ENCODE data around the gene VAMP1. TPM values are rescaled to one million over a fixed set of nuclear protein-coding genes. Genes with fewer than 3 reads are reported as not detected.

Gene VAMP1
- total RNA-seq, 1 experiment from 2014 or later = 9.1 TPM

GRCh38 chr12:6465467-6466183 lies 4.9 kb downstream of the VAMP1 start:
- Histone ChIP-seq H3K27me3 (ENCODE audit: insufficient read depth, low read depth) (no peaks in the 10 kb centered on the region), H2AFZ (no peak overlapping the region), H3K4me1 (replicated peaks; ENCODE audit: insufficient read depth) (peaks cover 11% of the 10 kb centered on the region), H3K4me3 (no peak overlapping the region), H3K79me2 (ENCODE audit: low read depth) (no peaks in the 10 kb centered on the region; the same call in 1 of the 2 replicates), H3K9me2 (ENCODE audit: insufficient read depth) (no peaks in the 10 kb centered on the region), H3F3A (ENCODE audit: insufficient read depth, low read depth) (peaks cover 6% of the 10 kb centered on the region; the same call in 1 of the 2 replicates), H3K27ac (no peak overlapping the region), H4K20me1 (ENCODE audit: insufficient read depth) (no peaks in the 10 kb centered on the region), H3K9me3 (ENCODE audit: insufficient read depth, low read depth) (no peaks in the 10 kb centered on the region), H3K4me2 (no peak overlapping the region), H3K36me3 (ENCODE audit: low read depth) (no peaks in the 10 kb centered on the region)
- BruUV-seq (replicated peaks) = no TSS peak
- ChIA-PET CTCF (interaction anchor here (0.6 to 2.1 kb wide), 16 partner anchors 13 to 477 kb away, joined by 3 to 24 read pairs (median 4); partner anchors contain the start of gene MRPL51), POLR2A (ENCODE audit: unreplicated experiment) (interaction anchor here (0.5 to 1.5 kb wide), 7 partner anchors 13 to 130 kb away, joined by 3 to 58 read pairs (median 4); partner anchors contain the start of gene GAPDH)
- peak; percentile 93 for TF ChIP-seq CTCF (conservative IDR thresholded peaks at IDR 0.05)
- TF ChIP-seq EZH2 (IDR thresholded peaks at IDR 0.05; ENCODE audit: low read depth) = no peak
- peak; percentile 63 to 65 for DNase-seq
- intact Hi-C loops (cut with micrococcal nuclease; ENCODE audit: unreplicated experiment) = loop anchor here (1.0 to 5.0 kb wide), 8 partner anchors 42 to 477 kb away; no protein-coding TSS in a partner anchor

GRCh38 chr12:6464531-6464930 lies 5.9 kb downstream of the VAMP1 start:
- no peaks in the 10 kb centered on the region for H3K9me3 ChIP-seq (ENCODE audit: insufficient read depth, low read depth)
- ChIA-PET POLR2A (ENCODE audit: unreplicated experiment) (interaction anchor here (1.5 kb wide), 1 partner anchor 94 kb away, joined by 4 read pairs; no protein-coding TSS in a partner anchor), CTCF (interaction anchor here (0.5 to 2.1 kb wide), 11 partner anchors 40 to 269 kb away, joined by 3 to 24 read pairs (median 6); no protein-coding TSS in a partner anchor)
- peaks cover 5% of the 10 kb centered on the region for H3K4me1 ChIP-seq (replicated peaks; ENCODE audit: insufficient read depth)
- no peaks in the 10 kb centered on the region for H3K9me2 ChIP-seq (ENCODE audit: insufficient read depth)
- H3K36me3 ChIP-seq (ENCODE audit: low read depth) = no peaks in the 10 kb centered on the region
- DNase-seq = no peak
- no peak overlapping the region for H3K4me2 ChIP-seq
- no peaks in the 10 kb centered on the region; the same call in 1 of the 2 replicates for H3K79me2 ChIP-seq (ENCODE audit: low read depth)
- H3K27ac ChIP-seq = no peak overlapping the region
- no peak overlapping the region for H2AFZ ChIP-seq
- no TSS peak for BruUV-seq (replicated peaks)
- intact Hi-C loops (cut with micrococcal nuclease; ENCODE audit: unreplicated experiment) = loop anchor here (2.0 kb wide), 3 partner anchors 180 to 476 kb away; no protein-coding TSS in a partner anchor
- peaks cover 6% of the 10 kb centered on the region; the same call in 1 of the 2 replicates for H3F3A ChIP-seq (ENCODE audit: insufficient read depth, low read depth)
- TF ChIP-seq EZH2 (IDR thresholded peaks at IDR 0.05; ENCODE audit: low read depth) (no peak), CTCF (conservative IDR thresholded peaks at IDR 0.05) (no peak)
- H3K27me3 ChIP-seq (ENCODE audit: insufficient read depth, low read depth) = no peaks in the 10 kb centered on the region
- H4K20me1 ChIP-seq (ENCODE audit: insufficient read depth) = no peaks in the 10 kb centered on the region
- H3K4me3 ChIP-seq = no peak overlapping the region

- DNase-seq = no peak
- no peak overlapping the region for H3K27ac ChIP-seq
Observed at GRCh38 chr12:6463858-6464257, 6.6 kb downstream of the VAMP1 start.

More at GRCh38 chr12:6463858-6464257, 6.6 kb downstream of the VAMP1 start:
- Histone ChIP-seq H3K27me3 (ENCODE audit: insufficient read depth, low read depth) (no peaks in the 10 kb centered on the region), H3K4me2 (no peak overlapping the region), H3K9me2 (ENCODE audit: insufficient read depth) (no peaks in the 10 kb centered on the region), H3K36me3 (ENCODE audit: low read depth) (no peaks in the 10 kb centered on the region), H3K4me1 (replicated peaks; ENCODE audit: insufficient read depth) (no peaks in the 10 kb centered on the region), H3K4me3 (no peak overlapping the region), H3K9me3 (ENCODE audit: insufficient read depth, low read depth) (no peaks in the 10 kb centered on the region), H3K79me2 (ENCODE audit: low read depth) (no peaks in the 10 kb centered on the region), H2AFZ (no peak overlapping the region), H3F3A (ENCODE audit: insufficient read depth, low read depth) (peaks cover 1% of the 10 kb centered on the region; the same call in 1 of the 2 replicates), H4K20me1 (ENCODE audit: insufficient read depth) (no peaks in the 10 kb centered on the region)
- no peak for TF ChIP-seq CTCF (conservative IDR thresholded peaks at IDR 0.05)
- TF ChIP-seq EZH2 (IDR thresholded peaks at IDR 0.05; ENCODE audit: low read depth) = no peak
- no TSS peak for BruUV-seq (replicated peaks)
- ChIA-PET POLR2A (ENCODE audit: unreplicated experiment) (interaction anchor here (0.5 to 0.7 kb wide), 3 partner anchors 93 to 558 kb away, joined by 5 to 6 read pairs (median 5); no protein-coding TSS in a partner anchor), CTCF (interaction anchor here (0.5 to 0.9 kb wide), 3 partner anchors 28 to 40 kb away, joined by 5 read pairs; no protein-coding TSS in a partner anchor)
- intact Hi-C loops (cut with micrococcal nuclease; ENCODE audit: unreplicated experiment) = loop anchor here (2.0 kb wide), 3 partner anchors 179 to 475 kb away; no protein-coding TSS in a partner anchor
